GM18951 (cell line): ENCODE results near the gene PGGHG.

ENCODE experiments used
- POLR2A ChIP-seq: IDR thresholded peaks from 4 replicates; pipeline ENCODE4 v1.6.1; 2011; ENCODE audit warnings: mild to moderate bottlenecking; ENCODE audit not compliant: insufficient read length, insufficient read depth; ENCODE audit errors: extremely low read depth
- in situ Hi-C: fragments of 300-500 bp; cut with MboI; formaldehyde crosslinking; loops from one replicate; pipeline ENCODE4 v1.12.0; 2022; ENCODE audit warnings: low sequenced_read_pairs, mixed read lengths, inconsistent platforms; ENCODE audit not compliant: unreplicated experiment

The PGGHG gene

DNA sequence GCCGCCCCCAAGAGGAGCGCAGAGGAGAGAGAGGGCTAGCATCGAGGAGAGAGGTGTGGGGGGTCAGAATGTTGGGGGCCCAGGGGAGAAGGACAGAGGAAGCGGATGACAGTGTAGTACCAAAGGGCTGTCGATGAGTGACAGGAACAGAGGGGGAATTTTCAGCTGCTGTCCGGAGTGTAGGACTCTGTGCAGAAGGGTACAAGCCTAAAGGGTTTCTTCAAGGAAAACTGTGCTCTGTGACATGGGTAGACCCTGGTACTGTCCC lies 16.1 kb upstream of the PGGHG start:
- TF ChIP-seq POLR2A, result no peak
- in situ Hi-C loops, result no loop called here

DNA sequence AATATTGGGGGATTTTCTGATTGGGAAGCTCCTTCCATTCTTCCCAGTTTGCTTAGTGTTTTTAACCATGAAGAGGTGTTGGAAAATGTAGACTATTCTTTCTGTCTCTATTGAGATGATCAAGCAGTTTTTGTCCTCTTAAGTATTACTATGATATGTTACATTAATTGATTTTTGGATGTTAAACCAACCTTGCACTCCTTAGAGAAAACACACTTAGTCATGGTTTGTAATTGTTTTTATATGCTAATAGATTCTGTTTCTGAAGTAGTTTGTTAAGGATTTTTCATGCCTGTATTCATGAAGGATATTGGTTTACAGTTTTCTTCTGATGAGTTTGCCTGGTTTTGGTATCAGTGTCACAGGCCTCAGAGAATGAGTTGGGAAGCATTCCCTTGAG lies 12.7 kb upstream of the PGGHG start:
- no peak for TF ChIP-seq POLR2A
- in situ Hi-C loops, result no loop called here

DNA sequence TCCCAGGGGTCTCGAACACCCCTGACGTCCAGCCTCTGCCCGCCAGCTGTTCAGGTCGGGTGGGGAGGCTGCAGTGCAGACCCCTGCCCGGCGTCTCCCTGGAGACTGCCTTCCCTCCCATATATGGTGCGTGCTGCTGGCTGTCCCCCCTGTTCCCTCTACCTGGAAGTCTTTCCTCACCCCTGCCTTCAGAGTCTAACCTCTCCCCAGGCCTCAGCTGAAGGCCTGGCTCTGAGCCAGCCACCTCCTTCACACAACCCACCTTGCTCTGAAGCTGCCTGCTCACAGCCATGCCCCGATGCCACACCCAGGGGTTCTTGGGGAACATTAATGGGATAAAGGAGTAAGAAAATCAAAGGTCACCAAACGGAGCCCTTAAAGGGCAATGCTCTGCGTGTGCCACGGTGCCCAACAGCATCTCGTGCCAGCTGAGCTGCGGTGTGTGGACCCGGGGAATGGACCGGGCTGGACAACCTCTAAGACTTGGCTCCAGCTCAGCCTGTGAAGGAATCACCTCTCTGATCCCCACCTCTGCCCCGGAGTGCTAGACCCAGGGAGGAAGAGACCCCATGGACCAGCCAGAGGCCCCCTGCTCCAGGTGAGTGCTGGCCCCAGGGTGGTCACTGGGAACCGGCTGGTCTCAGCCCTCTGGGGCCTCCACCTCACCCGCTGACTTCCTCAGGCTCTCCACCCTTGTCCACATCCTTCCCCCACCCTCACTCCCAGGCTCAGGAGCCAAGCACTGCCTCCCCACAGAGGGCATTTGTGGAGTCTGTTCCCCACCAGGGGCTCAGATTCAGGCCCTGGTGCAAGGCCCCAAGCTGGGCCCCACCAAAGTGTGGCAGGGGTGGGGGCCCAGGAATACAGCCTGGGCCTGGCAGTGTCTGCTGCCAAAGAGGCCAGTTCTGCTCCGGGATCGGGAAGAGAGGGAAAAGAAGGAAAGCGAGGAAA lies 10.7 kb upstream of the PGGHG start, which contains the start of gene NLRP6:
Gene NLRP6, plus strand, starts transcription at position 407 of the 951 bp plus-strand sequence. Its CDS starts 163 bp downstream, at position 570.
- in situ Hi-C loops, result no loop called here
- no peak for TF ChIP-seq POLR2A

DNA sequence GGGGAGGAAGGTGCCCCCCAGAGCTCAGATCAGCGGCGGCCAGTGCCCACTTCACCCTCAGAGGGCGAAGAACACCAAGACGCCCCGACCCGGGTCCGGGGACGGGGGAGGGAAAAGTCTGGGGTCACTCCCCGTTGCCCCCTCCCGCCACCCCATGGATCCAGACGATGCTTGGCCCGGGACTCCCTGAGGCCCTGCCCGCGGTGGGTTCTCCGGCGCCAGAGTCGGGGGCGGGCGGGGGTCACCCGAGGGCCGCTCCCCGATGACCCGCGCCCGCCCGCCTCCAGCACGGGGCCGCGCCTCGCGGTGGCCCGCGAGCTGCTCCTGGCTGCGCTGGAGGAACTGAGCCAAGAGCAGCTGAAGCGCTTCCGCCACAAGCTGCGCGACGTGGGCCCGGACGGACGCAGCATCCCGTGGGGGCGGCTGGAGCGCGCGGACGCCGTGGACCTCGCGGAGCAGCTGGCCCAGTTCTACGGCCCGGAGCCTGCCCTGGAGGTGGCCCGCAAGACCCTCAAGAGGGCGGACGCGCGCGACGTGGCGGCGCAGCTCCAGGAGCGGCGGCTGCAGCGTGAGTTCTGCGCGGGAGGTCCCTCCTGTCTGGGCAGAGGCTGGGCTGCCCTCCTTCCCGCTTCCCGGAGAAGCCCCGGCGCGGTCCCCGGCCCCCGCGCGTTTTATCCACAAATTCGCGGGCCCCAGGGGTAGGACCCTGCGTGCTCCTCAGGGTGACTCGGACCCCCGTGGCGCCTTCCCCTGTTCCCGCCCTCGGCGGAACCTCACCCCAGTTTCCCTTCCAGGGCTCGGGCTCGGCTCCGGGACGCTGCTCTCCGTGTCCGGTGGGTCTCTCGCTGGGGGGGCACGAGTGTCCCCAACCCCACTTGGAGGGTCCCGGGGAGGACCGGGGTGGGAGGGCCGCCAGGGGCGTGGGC lies 9.6 kb upstream of the PGGHG start:
- in situ Hi-C loops, result no loop called here
- TF ChIP-seq POLR2A, result no peak

DNA sequence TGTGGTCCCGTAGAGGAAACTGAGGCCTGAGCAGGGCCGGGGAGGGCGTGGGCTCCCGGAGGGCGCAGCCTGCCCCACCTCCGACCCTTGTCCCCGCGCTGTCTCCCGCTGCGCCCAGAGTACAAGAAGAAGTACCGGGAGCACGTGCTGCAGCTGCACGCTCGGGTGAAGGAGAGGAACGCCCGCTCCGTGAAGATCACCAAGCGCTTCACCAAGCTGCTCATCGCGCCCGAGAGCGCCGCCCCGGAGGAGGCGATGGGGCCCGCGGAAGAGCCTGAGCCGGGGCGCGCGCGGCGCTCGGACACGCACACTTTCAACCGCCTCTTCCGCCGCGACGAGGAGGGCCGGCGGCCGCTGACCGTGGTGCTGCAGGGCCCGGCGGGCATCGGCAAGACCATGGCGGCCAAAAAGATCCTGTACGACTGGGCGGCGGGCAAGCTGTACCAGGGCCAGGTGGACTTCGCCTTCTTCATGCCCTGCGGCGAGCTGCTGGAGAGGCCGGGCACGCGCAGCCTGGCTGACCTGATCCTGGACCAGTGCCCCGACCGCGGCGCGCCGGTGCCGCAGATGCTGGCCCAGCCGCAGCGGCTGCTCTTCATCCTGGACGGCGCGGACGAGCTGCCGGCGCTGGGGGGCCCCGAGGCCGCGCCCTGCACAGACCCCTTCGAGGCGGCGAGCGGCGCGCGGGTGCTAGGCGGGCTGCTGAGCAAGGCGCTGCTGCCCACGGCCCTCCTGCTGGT lies 8.8 kb upstream of the PGGHG start:
- in situ Hi-C loops, result no loop called here
- no peak for TF ChIP-seq POLR2A

DNA sequence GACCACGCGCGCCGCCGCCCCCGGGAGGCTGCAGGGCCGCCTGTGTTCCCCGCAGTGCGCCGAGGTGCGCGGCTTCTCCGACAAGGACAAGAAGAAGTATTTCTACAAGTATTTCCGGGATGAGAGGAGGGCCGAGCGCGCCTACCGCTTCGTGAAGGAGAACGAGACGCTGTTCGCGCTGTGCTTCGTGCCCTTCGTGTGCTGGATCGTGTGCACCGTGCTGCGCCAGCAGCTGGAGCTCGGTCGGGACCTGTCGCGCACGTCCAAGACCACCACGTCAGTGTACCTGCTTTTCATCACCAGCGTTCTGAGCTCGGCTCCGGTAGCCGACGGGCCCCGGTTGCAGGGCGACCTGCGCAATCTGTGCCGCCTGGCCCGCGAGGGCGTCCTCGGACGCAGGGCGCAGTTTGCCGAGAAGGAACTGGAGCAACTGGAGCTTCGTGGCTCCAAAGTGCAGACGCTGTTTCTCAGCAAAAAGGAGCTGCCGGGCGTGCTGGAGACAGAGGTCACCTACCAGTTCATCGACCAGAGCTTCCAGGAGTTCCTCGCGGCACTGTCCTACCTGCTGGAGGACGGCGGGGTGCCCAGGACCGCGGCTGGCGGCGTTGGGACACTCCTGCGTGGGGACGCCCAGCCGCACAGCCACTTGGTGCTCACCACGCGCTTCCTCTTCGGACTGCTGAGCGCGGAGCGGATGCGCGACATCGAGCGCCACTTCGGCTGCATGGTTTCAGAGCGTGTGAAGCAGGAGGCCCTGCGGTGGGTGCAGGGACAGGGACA lies 8.0 kb upstream of the PGGHG start:
- no peak for TF ChIP-seq POLR2A
- in situ Hi-C loops, result no loop called here

DNA sequence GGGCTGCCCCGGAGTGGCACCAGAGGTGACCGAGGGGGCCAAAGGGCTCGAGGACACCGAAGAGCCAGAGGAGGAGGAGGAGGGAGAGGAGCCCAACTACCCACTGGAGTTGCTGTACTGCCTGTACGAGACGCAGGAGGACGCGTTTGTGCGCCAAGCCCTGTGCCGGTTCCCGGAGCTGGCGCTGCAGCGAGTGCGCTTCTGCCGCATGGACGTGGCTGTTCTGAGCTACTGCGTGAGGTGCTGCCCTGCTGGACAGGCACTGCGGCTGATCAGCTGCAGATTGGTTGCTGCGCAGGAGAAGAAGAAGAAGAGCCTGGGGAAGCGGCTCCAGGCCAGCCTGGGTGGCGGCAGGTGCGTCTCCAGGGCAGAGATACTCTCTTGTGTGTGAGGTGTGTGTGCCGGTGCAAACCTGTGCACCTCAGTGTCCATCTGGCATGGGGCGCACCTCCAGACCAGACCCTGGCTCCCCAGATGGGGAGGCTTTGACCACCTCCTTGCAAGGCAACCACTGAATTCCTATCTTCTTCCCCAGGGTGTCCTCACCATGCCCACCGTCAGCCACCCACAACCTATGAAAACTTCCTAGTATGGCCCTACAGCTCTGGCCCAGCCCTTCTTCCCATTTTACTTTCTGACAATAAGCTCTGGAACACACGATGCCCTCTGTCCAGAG lies 7.3 kb upstream of the PGGHG start:
- TF ChIP-seq POLR2A, result no peak
- in situ Hi-C loops, result no loop called here

DNA sequence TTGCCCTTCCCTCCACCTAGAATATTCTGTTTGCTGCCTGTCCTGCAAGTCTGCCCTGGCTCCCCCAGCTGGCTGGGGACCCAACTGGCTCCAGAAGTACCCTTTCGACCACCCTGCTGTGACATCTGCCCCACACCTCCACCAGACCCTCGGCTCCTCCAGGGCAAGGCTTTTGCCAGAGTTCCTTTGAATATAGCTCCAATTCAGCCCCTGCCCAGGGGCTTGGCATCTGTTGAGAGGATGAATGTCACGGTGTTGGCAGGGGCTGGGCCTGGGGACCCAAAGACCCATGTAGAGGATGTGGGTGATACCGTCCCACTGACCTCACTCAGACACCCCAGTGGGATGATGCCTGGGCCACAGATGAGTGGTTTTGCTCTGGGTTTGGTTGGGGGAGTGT lies 6.8 kb upstream of the PGGHG start:
- in situ Hi-C loops, result no loop called here
- no peak for TF ChIP-seq POLR2A

DNA sequence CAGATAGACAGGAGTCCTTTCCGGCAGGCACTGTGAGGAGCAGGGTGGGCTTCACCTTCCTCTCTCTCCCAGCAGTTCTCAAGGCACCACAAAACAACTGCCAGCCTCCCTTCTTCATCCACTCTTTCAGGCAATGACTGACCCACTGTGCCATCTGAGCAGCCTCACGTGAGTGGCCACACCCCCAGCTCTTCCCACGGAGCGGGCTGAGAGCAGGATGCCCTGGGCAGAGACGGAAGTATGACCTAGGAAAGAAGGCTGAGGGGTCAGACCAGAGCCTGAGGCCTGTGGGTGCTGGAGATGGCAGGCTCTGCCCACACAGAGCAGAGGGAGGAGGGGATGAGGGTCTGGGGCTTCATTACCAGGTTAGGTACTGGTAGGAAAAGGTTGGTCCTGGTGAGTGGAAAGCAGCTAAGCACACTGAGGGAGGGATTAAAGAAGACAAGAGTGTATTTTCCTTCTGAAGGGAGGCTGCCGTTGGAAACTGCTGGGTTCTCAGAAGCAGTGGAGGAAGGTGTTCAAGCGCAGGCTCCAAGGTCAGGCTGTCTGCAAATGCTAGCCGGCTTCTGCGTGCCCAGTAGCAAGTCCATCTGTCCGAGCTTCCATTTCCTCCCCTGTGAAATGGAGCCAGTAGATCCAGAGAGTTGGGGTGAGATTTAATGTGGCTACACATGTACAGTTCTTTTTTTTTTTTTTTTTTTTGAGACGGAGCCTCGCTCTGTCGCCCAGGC lies 6.1 kb upstream of the PGGHG start:
- TF ChIP-seq POLR2A, result no peak
- in situ Hi-C loops, result no loop called here

DNA sequence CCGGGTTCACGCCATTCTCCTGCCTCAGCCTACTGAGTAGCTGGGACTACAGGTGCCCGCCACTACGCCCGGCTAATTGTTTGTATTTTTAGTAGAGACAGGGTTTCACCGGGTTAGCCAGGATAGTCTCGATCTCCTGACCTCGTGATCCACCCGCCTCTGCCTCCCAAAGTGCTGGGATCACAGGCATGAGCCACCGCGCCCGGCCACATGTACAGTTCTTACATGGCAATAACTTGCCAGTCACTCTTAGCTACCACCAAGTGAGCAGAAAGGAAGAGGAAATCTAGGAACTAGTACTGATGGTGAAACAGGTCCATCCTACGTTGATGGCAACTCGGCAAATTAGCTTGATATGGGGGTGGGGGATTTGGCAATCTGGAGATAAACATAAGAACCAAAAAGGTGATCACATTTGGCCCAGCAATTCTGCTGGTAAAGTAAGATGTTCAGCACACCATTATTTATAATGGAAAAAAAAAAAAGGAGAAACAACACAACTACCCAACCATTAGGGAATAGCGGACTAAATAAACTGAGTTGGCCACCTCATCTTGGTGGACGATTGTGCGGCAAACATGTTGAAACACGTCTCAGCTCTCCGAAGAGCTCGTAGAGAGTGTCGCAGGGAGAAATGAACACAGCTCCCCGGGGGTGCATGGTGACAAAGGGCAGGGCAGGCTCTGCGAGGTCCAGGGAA lies 5.4 kb upstream of the PGGHG start:
- no peak for TF ChIP-seq POLR2A
- in situ Hi-C loops, result no loop called here

DNA sequence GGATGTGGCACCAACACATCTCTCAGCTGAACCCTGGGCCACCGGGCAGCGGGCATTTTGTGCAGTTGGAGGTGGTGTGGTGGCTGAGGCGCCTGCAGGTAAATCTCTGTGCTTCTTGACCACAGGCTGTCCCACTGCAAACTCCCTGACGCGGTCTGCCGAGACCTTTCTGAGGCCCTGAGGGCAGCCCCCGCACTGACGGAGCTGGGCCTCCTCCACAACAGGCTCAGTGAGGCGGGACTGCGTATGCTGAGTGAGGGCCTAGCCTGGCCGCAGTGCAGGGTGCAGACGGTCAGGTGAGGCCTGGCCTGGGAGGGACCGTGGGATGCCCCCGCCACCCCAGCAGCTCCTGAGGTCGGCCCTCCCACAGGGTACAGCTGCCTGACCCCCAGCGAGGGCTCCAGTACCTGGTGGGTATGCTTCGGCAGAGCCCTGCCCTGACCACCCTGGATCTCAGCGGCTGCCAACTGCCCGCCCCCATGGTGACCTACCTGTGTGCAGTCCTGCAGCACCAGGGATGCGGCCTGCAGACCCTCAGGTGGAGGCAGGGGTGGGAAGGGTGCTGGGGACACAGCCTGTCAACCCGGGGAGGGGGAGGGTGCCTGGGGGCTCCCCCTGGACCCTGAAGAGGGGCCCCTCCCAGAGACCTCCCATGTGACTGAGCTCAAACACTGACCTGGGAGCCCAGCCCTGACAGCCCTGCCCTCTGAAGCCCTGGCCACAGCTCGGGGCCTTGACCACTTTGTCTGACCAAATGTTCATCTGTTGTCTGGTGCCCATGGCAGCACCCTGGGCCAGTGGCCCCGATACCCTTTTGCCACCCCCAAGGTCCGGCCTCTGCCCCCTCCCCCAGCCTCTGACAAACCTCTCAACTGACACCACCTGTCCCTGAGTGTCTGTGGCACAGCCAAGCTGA lies 4.6 kb upstream of the PGGHG start:
- TF ChIP-seq POLR2A, result no peak
- in situ Hi-C loops, result no loop called here
